Keratinocyte (primary cell): ENCODE results near the gene PLTP. TPM values are rescaled to one million over a fixed set of nuclear protein-coding genes. Genes with fewer than 3 reads are reported as not detected.

Experiments used
- DNase-seq: peaks from one replicate; pipeline ENCODE4 v3.0.0-alpha.2; 2011; ENCODE audit warnings: low read depth, missing footprints, low spot score
- FAIRE-seq: peaks from 2 replicates; lab custom pipeline; 2011; peaks lifted over from hg19 to GRCh38; lab: Jason Lieb, UNC
- H2AFZ ChIP-seq: 2 replicates; pipeline ENCODE4 v1.6.0; 2012; ENCODE audit warnings: low read length, control low read depth, inconsistent platforms; ENCODE audit not compliant: control insufficient read depth
- H3K27ac ChIP-seq: 2 replicates; pipeline ENCODE4 v1.5.1; 2011; ENCODE audit warnings: low read length; ENCODE audit not compliant: control insufficient read depth, insufficient read depth
- H3K27me3 ChIP-seq: 3 replicates; pipeline ENCODE4 v1.6.0; 2011; ENCODE audit warnings: low read length; ENCODE audit not compliant: control insufficient read depth, insufficient read depth; ENCODE audit errors: extremely low read depth
- H3K36me3 ChIP-seq, 2 experiments: 2 replicates in 1 of 2; 3 replicates in 1 of 2; pipeline ENCODE4 v1.5.1; 2011; ENCODE audit warnings: low read length in 2 of 2, mild to moderate bottlenecking in 1 of 2; ENCODE audit not compliant: control insufficient read depth in 2 of 2, insufficient read depth in 2 of 2; ENCODE audit errors: extremely low read depth in 1 of 2
- H3K4me1 ChIP-seq: 3 replicates; pipeline ENCODE4 v1.5.1; 2011; ENCODE audit warnings: low read length; ENCODE audit not compliant: control insufficient read depth, insufficient read depth; ENCODE audit errors: extremely low read depth
- H3K4me2 ChIP-seq: 3 replicates; pipeline ENCODE4 v1.6.0; 2011; ENCODE audit warnings: low read depth, low read length; ENCODE audit not compliant: control insufficient read depth, insufficient read depth; ENCODE audit errors: extremely low read depth
- H3K4me3 ChIP-seq, 3 experiments: fragments of 200-600 bp in 1 of 3; sonication (generic) in 1 of 3; 2 replicates in 2 of 3; 3 replicates in 1 of 3; pipeline ENCODE4 v1.5.1; 2011 to 2016; ENCODE audit warnings: low read length in 3 of 3, mild to moderate bottlenecking in 3 of 3, control low read depth in 2 of 3, inconsistent platforms in 1 of 3, low read depth in 1 of 3, mixed read lengths in 1 of 3, mixed run types in 1 of 3, moderate library complexity in 1 of 3; ENCODE audit not compliant: control insufficient read depth in 2 of 3, insufficient read depth in 2 of 3; ENCODE audit errors: extremely low read depth in 1 of 3
- H3K79me2 ChIP-seq: 2 replicates; pipeline ENCODE4 v1.6.0; 2012; ENCODE audit warnings: low read length; ENCODE audit not compliant: control insufficient read depth, insufficient read depth
- H3K9ac ChIP-seq: 3 replicates; pipeline ENCODE4 v1.6.0; 2011; ENCODE audit warnings: low read length; ENCODE audit not compliant: control insufficient read depth, insufficient read depth; ENCODE audit errors: extremely low read depth
- H3K9me1 ChIP-seq: 3 replicates; pipeline ENCODE4 v1.6.0; 2011; ENCODE audit warnings: low read length; ENCODE audit not compliant: control insufficient read depth, insufficient read depth; ENCODE audit errors: extremely low read depth
- H3K9me3 ChIP-seq: 2 replicates; pipeline ENCODE4 v1.5.1; 2012; ENCODE audit warnings: low read depth, low read length; ENCODE audit not compliant: control insufficient read depth
- H4K20me1 ChIP-seq: 3 replicates; pipeline ENCODE4 v1.6.0; 2011; ENCODE audit warnings: low read length; ENCODE audit not compliant: control insufficient read depth, insufficient read depth; ENCODE audit errors: extremely low read depth
- CTCF ChIP-seq, 3 experiments: IDR thresholded peaks in 1 of 3; conservative IDR thresholded peaks in 1 of 3; optimal IDR thresholded peaks in 1 of 3; 2 replicates in 2 of 3; 3 replicates in 1 of 3; pipeline versions ENCODE3 to v1.5.1; 2011; ENCODE audit warnings: low read length in 3 of 3, mild to moderate bottlenecking in 3 of 3, moderate library complexity in 2 of 3, control low read depth in 1 of 3, inconsistent platforms in 1 of 3; ENCODE audit not compliant: insufficient read depth in 2 of 3; ENCODE audit errors: extremely low read depth in 1 of 3
- EZH2 ChIP-seq: IDR thresholded peaks from one replicate; pipeline ENCODE4 v1.6.1; 2012; ENCODE audit warnings: inconsistent platforms, mild to moderate bottlenecking, low read length, moderate library complexity
- dilution Hi-C: fragments of 300-500 bp; cut with MboI; formaldehyde crosslinking; loops from one replicate; pipeline ENCODE4 v1.7.0; 2020; ENCODE audit warnings: low sequenced_read_pairs; ENCODE audit not compliant: extremely low pct_ligation_motif_present
- polyA plus RNA-seq, 5 experiments: library from polyadenylated mRNA; depleted of rRNA in 3 of 5; stranded (reverse) in 3 of 5; stranded (forward) in 1 of 5; unstranded in 1 of 5; fragments of >200 nt; gene quantifications; 1 replicate in 1 of 5; 2 replicates in 3 of 5; 3 replicates in 1 of 5; pipeline versions ENCODE4 v1.2.1 to v1.2.3, GENCODE V29; 2011 to 2012; ENCODE audit warnings: missing spikeins in 2 of 5, low read depth in 1 of 5, low replicate concordance in 1 of 5

PLTP gene
- polyA plus RNA-seq, 1 donor (not counting 4 experiments of a cell fraction or from before 2014, with no cell fraction given), result 26.3 TPM

- Histone ChIP-seq H2AFZ (no peak overlapping the region), H3K4me3 (no peak overlapping the region), H3K9me3 (no peaks in the 10 kb centered on the region), H3K36me3 (peaks cover 11 to 13% of the 10 kb centered on the region in 2 experiments), H3K4me2 (no peak overlapping the region), H3K27me3 (no peaks in the 10 kb centered on the region), H3K4me1 (peaks cover 20% of the 10 kb centered on the region), H3K79me2 (peaks cover 10% of the 10 kb centered on the region), H3K9ac (no peak overlapping the region), H3K9me1 (no peaks in the 10 kb centered on the region), H3K27ac (no peak overlapping the region), H4K20me1 (no peaks in the 10 kb centered on the region)
- DNase-seq (no peak), FAIRE-seq (no peak)
- dilution Hi-C loops, result no loop called here
- TF ChIP-seq CTCF (optimal IDR thresholded peaks at IDR 0.05 in 1 of 3, IDR thresholded peaks at IDR 0.05 in 1 of 3, conservative IDR thresholded peaks at IDR 0.05 in 1 of 3; ENCODE audit: extremely low read depth in 1 of 3, insufficient read depth in 2 of 3, low read length in 3 of 3), result no peak
- no peak for TF ChIP-seq EZH2
These were observed 25.2 kb downstream of the PLTP start for GRCh38 chr20:45886590-45887345.

GRCh38 chr20:45883100-45883469 is 28.9 kb downstream of the PLTP start:
- H3K36me3 ChIP-seq, result peaks cover 11 to 13% of the 10 kb centered on the region in 2 experiments
- H3K4me2 ChIP-seq, result no peak overlapping the region

More at GRCh38 chr20:45883100-45883469, 28.9 kb downstream of the PLTP start:
- Histone ChIP-seq H4K20me1 (no peaks in the 10 kb centered on the region), H3K27ac (no peak overlapping the region), H3K79me2 (peaks cover 15% of the 10 kb centered on the region), H3K9me1 (no peaks in the 10 kb centered on the region), H2AFZ (no peak overlapping the region), H3K4me3 (no peak overlapping the region), H3K9ac (no peak overlapping the region), H3K4me1 (peaks cover 10% of the 10 kb centered on the region), H3K9me3 (no peaks in the 10 kb centered on the region), H3K27me3 (no peaks in the 10 kb centered on the region)
- no peak for FAIRE-seq
- DNase-seq, result no peak
- TF ChIP-seq EZH2 (no peak), CTCF (optimal IDR thresholded peaks at IDR 0.05 in 1 of 3, IDR thresholded peaks at IDR 0.05 in 1 of 3, conservative IDR thresholded peaks at IDR 0.05 in 1 of 3; ENCODE audit: extremely low read depth in 1 of 3, insufficient read depth in 2 of 3, low read length in 3 of 3) (no peak)
- dilution Hi-C loops, result no loop called here
